ENCODE measurements around the gene MARK3. TPM values are rescaled to one million over a fixed set of nuclear protein-coding genes. Genes with fewer than 3 reads are reported as not detected.
"Not testable (repeated sequence)": the region's sequence is repeated elsewhere in the genome, so short reads cannot be mapped to it uniquely, and the experiment has no call there.

Gene MARK3
- total RNA-seq, 1 experiment from 2014 or later: 189 TPM

DNA sequence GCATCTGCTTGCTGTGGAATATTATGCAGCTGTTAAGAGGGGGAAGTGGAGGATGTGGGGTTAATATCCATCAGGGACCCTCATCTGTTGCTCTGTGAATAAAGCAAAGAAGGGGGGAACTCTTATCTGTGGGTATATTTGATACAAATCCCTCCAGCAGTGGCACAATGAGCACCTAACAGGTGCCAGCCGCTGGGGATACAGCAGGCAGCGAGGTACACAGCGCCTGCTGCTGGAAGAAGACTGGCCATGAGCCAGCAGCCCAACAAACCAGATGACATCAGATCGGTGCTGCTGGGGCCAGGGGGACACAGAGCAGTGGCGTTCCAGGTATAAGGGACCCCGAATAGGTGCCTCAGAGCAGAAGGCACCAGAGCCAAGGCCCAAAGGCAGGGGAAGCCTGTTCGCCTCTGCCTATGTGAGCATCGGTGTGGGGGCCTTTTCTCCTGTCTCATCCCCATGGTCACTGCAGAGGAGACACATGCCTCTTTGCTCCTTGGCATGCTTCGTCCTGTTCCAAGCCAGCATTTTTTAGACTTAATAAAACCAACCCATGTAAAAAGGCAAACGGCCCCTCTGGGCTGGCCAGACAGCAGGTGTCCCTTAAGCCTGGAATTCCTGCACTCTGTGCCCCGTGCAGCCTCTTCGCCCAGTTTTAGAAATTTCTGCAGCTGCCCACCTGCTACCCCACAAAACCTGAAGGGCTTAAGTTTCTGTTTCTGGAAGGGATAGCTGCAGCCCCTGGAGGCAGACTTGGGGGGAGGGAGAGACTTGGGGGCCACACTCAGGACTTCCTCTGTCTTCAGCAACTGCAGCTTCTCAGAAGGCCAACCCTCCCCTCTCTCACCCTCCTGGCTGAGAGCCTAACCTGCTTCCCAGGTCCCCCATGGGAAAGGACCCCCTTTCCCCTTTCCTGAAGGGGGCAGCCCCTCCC is 139.1 kb downstream of the MARK3 start:
- Histone ChIP-seq H4K20me1 (ENCODE audit: insufficient read depth) (peaks cover 6% of the 10 kb centered on the region; the same call in 1 of the 2 replicates), H3K36me3 (ENCODE audit: low read depth) (no peaks in the 10 kb centered on the region), H3K9me3 (ENCODE audit: insufficient read depth, low read depth) (no peaks in the 10 kb centered on the region), H3K27me3 (ENCODE audit: insufficient read depth, low read depth) (no peaks in the 10 kb centered on the region), H3K4me1 (replicated peaks; ENCODE audit: insufficient read depth) (peaks cover 22% of the 10 kb centered on the region), H3K9me2 (ENCODE audit: insufficient read depth) (no peaks in the 10 kb centered on the region), H3K4me2 (no peak overlapping the region), H3K27ac (no peak overlapping the region), H3K4me3 (no peak overlapping the region), H3K79me2 (ENCODE audit: low read depth) (peaks cover 15% of the 10 kb centered on the region), H3F3A (ENCODE audit: insufficient read depth, low read depth) (peaks cover 53% of the 10 kb centered on the region), H2AFZ (no peak overlapping the region)
- intact Hi-C loops (cut with micrococcal nuclease; ENCODE audit: unreplicated experiment): loop anchor here (5.0 kb wide), 1 partner anchor 38 kb away; the partner anchor contains the start of genes BAG5 and COA8
- ChIA-PET POLR2A (ENCODE audit: unreplicated experiment) (no interaction called here), CTCF (interaction anchor here (0.7 kb wide), 1 partner anchor 16 kb away, joined by 5 read pairs; no protein-coding TSS in a partner anchor)
- DNase-seq: no peak
- BruUV-seq (replicated peaks): no TSS peak
- no peak for TF ChIP-seq CTCF (conservative IDR thresholded peaks at IDR 0.05)
- TF ChIP-seq EZH2 (IDR thresholded peaks at IDR 0.05; ENCODE audit: low read depth): no peak

DNA sequence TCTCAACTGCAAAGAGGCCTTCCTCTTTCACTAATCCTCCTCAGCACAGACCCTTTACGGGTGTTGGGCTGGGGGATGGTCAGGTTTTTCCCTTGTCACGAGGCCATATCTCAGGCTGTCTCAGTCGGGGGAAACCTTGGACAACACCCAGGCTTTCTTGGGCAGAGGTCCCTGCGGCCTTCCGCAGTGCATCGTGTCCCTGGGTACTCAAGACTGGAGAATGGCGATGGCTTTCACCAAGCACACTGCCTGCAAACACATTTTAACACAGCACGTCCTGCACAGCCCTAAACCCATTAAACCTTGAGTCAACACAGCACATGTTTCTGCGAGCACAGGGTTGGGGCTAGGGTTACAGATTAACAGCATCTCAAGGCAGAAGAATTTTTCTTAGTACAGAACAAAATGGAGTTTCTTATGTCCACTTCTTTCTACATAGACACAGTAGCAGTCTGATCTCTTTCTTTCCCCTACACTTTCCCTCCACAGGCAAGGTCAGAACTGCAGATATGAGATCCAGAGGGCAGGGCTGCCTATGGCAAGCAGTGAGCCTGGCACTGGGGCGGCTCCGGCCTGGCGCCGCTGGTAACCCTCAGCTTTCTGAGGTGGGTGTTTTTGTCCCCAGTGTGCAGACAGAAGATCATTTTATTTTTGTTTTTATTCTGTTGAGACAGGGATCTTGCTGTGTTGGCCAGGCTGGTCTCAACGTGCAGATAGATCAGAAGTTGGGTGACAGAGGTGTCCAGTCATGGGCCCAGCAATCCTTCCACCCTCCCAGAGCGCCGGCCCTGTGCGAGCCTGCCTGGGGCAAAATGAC is 140.4 kb downstream of the MARK3 start:
- H3K9me3 ChIP-seq (ENCODE audit: insufficient read depth, low read depth); H3K36me3 ChIP-seq (ENCODE audit: low read depth); H3K27me3 ChIP-seq (ENCODE audit: insufficient read depth, low read depth); intact Hi-C loops (cut with micrococcal nuclease; ENCODE audit: unreplicated experiment); POLR2A ChIA-PET (ENCODE audit: unreplicated experiment); H3K9me2 ChIP-seq (ENCODE audit: insufficient read depth); CTCF ChIA-PET; H3K4me2 ChIP-seq; H3K4me3 ChIP-seq; H4K20me1 ChIP-seq (ENCODE audit: insufficient read depth); H3K27ac ChIP-seq; DNase-seq; H2AFZ ChIP-seq; BruUV-seq (replicated peaks): not testable (repeated sequence)
- H3K79me2 ChIP-seq (ENCODE audit: low read depth): peaks cover 28% of the 10 kb centered on the region
- H3F3A ChIP-seq (ENCODE audit: insufficient read depth, low read depth): peaks cover 48% of the 10 kb centered on the region
- H3K4me1 ChIP-seq (replicated peaks; ENCODE audit: insufficient read depth): peaks cover 30% of the 10 kb centered on the region

DNA sequence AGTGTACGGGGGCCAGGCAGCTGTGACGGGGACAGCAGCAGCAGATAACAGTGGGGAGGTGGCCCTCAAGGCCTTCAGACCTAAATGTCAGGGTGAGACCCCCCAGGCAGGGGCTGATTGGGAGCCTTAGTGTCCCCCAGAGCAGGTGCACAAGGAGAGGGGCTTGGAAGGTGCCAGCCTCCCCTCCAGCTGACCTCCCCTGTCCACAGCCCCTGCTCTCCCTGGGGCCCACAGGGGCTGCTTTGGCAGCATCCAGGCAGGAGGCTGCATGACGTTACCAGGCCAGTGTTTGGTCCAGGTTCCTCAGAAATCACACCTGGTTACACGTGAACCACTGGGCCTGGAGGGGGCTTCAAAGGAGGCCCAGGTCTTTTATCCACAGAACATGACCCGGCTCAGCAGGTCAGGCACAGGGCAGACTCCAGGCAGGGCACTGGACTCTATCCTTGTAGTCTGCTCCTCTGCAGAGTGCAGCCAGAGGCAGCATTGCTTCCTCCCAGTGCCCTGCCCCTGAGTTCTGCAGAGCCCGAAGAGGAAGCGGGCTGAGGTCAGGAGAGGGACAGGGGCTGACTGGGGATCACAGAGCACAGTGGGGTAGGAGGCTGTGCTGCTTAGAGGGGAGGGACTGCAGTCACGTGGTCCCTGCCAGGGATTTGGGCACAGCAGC is 141.2 kb downstream of the MARK3 start:
- H3K9me2 ChIP-seq (ENCODE audit: insufficient read depth): no peaks in the 10 kb centered on the region
- no peak overlapping the region for H3K4me3 ChIP-seq
- ChIA-PET CTCF (no interaction called here), POLR2A (ENCODE audit: unreplicated experiment) (no interaction called here)
- intact Hi-C loops (cut with micrococcal nuclease; ENCODE audit: unreplicated experiment): no loop called here
- H3K4me2 ChIP-seq: no peak overlapping the region
- no peak for TF ChIP-seq EZH2 (IDR thresholded peaks at IDR 0.05; ENCODE audit: low read depth)
- no peak for TF ChIP-seq CTCF (conservative IDR thresholded peaks at IDR 0.05)
- H3K27ac ChIP-seq: no peak overlapping the region
- H3F3A ChIP-seq (ENCODE audit: insufficient read depth, low read depth): peaks cover 45% of the 10 kb centered on the region
- no peak overlapping the region for H2AFZ ChIP-seq
- no peak for DNase-seq
- H3K79me2 ChIP-seq (ENCODE audit: low read depth): peaks cover 36% of the 10 kb centered on the region
- BruUV-seq (replicated peaks): no TSS peak
- H3K4me1 ChIP-seq (replicated peaks; ENCODE audit: insufficient read depth): peaks cover 29% of the 10 kb centered on the region
- no peaks in the 10 kb centered on the region for H3K27me3 ChIP-seq (ENCODE audit: insufficient read depth, low read depth)
- H4K20me1 ChIP-seq (ENCODE audit: insufficient read depth): peaks cover 15% of the 10 kb centered on the region
- H3K36me3 ChIP-seq (ENCODE audit: low read depth): 0 out of 2 replicates have a peak, but pooled peaks cover 12% of the 10 kb centered on the region
- H3K9me3 ChIP-seq (ENCODE audit: insufficient read depth, low read depth): no peaks in the 10 kb centered on the region

Measured in PC-9 (cell line).